ENCODE results near the gene TSEN34. TPM values are rescaled to one million over a fixed set of nuclear protein-coding genes. Genes with fewer than 3 reads are reported as not detected.

The TSEN34 gene
- total RNA-seq, 3 donors from 2014 or later (not counting 1 experiment from before 2014, with no cell fraction given) = 11.5 to 16.7 (median 13.5) TPM

DNA sequence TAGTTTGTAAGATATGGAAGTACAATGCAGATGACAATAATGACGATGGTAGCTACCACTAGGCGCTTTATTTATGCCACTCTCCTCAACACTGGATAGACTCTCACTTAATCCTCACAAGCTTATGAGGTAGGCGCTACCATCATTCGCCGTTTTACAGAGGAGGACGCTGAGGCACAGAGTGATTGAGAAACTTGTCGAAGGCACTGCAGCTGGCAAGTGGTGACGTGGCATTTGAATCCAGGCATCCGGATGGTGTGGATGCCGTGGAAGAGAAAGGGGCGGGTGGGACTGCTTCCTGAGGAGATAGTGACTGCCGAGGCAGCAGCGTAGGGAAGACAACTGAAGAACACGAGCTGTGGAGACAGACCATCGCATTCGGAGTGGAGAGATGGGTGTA, 8.3 kb downstream of the TSEN34 start:
- peaks cover 34 to 35% of the 10 kb centered on the region in 2 donors for H3K4me1 Mint-ChIP-seq
- intact Hi-C loops (cut with micrococcal nuclease) = loop anchor here (10.0 kb wide), 1 partner anchor 1455 kb away; the partner anchor contains the start of gene U2AF2
- ATAC-seq = no peak

DNA sequence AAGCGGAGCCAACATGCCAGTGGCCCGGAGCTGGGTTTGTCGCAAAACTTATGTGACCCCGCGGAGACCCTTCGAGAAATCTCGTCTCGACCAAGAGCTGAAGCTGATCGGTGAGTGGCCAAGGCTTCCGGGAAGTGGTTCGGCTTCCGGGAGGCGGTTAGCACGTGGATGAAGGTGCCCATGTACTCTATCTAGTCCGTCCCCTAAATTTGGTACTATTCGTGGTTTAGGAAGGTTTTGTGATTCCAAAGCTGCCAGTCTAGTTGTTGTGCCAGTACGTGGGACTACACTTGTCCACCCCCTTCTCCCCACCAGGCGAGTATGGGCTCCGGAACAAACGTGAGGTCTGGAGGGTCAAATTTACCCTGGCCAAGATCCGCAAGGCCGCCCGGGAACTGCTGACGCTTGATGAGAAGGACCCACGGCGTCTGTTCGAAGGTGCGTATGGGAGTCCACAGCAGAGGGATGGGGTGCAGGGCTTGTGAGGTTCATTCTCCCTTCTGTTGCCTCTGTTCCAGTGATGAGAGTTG, 10.1 kb downstream of the TSEN34 start:
- no peaks in the 10 kb centered on the region for H3K9me3 ChIP-seq (ENCODE audit: control insufficient read depth, insufficient read depth, low read length)
- Mint-ChIP-seq H3K9me3 (no peaks in the 10 kb centered on the region), H3K4me3 (peak overlapping the region; percentile 100), H3K27me3 (ENCODE audit: low read depth in 2 of 2) (no peaks in the 10 kb centered on the region), H3K36me3 (no peaks in the 10 kb centered on the region), H3K27ac (peak overlapping the region; percentile 97 to 100), H3K4me1 (peaks cover 38 to 45% of the 10 kb centered on the region in 2 donors)
- H3K4me3 ChIP-seq (ENCODE audit: low read length) = peak overlapping the region; percentile 88
- 6% methylated on average over 26 of the region's 28 CpGs for WGBS (ENCODE audit: insufficient coverage)
- peaks cover 44% of the 10 kb centered on the region for H3K4me1 ChIP-seq (ENCODE audit: control insufficient read depth, insufficient read depth, low read length)
- H3K27ac ChIP-seq (ENCODE audit: low read length) = peak overlapping the region; percentile 95
- no peaks in the 10 kb centered on the region for H3K27me3 ChIP-seq (ENCODE audit: control insufficient read depth, insufficient read depth, low read length)
- no peak for DNase-seq
- ATAC-seq = peak; percentile 1 to 67 (median 58)
- H3K36me3 ChIP-seq (ENCODE audit: control insufficient read depth, insufficient read depth, low read length) = peaks cover 44% of the 10 kb centered on the region
- intact Hi-C loops (cut with micrococcal nuclease) = loop anchor here (1.0 kb wide), 1 partner anchor 9 kb away; no protein-coding TSS in a partner anchor
- TF ChIP-seq, protein P1, sequence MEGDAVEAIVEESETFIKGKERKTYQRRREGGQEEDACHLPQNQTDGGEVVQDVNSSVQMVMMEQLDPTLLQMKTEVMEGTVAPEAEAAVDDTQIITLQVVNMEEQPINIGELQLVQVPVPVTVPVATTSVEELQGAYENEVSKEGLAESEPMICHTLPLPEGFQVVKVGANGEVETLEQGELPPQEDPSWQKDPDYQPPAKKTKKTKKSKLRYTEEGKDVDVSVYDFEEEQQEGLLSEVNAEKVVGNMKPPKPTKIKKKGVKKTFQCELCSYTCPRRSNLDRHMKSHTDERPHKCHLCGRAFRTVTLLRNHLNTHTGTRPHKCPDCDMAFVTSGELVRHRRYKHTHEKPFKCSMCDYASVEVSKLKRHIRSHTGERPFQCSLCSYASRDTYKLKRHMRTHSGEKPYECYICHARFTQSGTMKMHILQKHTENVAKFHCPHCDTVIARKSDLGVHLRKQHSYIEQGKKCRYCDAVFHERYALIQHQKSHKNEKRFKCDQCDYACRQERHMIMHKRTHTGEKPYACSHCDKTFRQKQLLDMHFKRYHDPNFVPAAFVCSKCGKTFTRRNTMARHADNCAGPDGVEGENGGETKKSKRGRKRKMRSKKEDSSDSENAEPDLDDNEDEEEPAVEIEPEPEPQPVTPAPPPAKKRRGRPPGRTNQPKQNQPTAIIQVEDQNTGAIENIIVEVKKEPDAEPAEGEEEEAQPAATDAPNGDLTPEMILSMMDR (IDR thresholded peaks at IDR 0.05) = no peak

More for the DNA sequence above, 8.3 kb downstream of the TSEN34 start:
- Histone ChIP-seq H3K27ac (ENCODE audit: low read length) (no peak overlapping the region), H3K36me3 (ENCODE audit: control insufficient read depth, insufficient read depth, low read length) (peaks cover 27% of the 10 kb centered on the region), H3K4me3 (ENCODE audit: low read length) (no peak overlapping the region), H3K4me1 (ENCODE audit: control insufficient read depth, insufficient read depth, low read length) (peaks cover 37% of the 10 kb centered on the region), H3K9me3 (ENCODE audit: control insufficient read depth, insufficient read depth, low read length) (no peaks in the 10 kb centered on the region), H3K27me3 (ENCODE audit: control insufficient read depth, insufficient read depth, low read length) (no peaks in the 10 kb centered on the region)
- H3K4me3 Mint-ChIP-seq = peak overlapping the region; percentile 100
- H3K27me3 Mint-ChIP-seq (ENCODE audit: low read depth in 2 of 2) = no peaks in the 10 kb centered on the region
- DNase-seq = no peak
- H3K27ac Mint-ChIP-seq = peak overlapping the region; percentile 59 to 100
- TF ChIP-seq, protein P1 (IDR thresholded peaks at IDR 0.05) = no peak
- H3K9me3 Mint-ChIP-seq = no peaks in the 10 kb centered on the region
- no peaks in the 10 kb centered on the region for H3K36me3 Mint-ChIP-seq
- 98% methylated on average over 13 of the region's 16 CpGs for WGBS (ENCODE audit: insufficient coverage)

DNA sequence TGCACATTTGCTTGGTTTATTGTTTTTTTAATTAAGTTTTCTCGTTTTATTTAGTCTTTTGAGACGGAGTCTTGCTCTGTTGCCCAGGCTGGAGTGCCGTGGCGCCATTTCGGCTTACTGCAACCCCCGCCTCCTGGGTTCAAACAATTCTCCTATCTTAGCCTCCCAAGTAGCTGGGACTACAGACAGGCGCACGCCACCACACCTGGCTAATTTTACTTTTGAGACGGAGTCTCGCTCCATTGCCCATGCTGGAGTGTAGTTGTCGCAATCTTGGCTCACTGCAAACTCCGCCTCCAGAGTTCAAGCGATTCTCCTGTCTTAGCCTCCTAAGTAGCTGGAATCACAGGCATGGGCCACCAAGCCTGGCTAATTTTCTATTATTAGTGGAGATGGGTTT, 10.9 kb downstream of the TSEN34 start:
- DNase-seq (no peak), ATAC-seq (no peak)
- H3K27ac Mint-ChIP-seq = peak overlapping the region; percentile 97 to 100
- TF ChIP-seq, protein P1 (IDR thresholded peaks at IDR 0.05) = no peak
- 70% methylated on average over 13 of the region's 13 CpGs for WGBS (ENCODE audit: insufficient coverage)
- no peaks in the 10 kb centered on the region for H3K27me3 Mint-ChIP-seq (ENCODE audit: low read depth in 2 of 2)
- intact Hi-C loops (cut with micrococcal nuclease) = loop anchor here (1.0 kb wide), 1 partner anchor 8 kb away; no protein-coding TSS in a partner anchor
- H3K4me3 Mint-ChIP-seq = peak overlapping the region; percentile 100
- no peaks in the 10 kb centered on the region for H3K27me3 ChIP-seq (ENCODE audit: control insufficient read depth, insufficient read depth, low read length)
- no peak overlapping the region for H3K4me3 ChIP-seq (ENCODE audit: low read length)
- no peaks in the 10 kb centered on the region for H3K9me3 ChIP-seq (ENCODE audit: control insufficient read depth, insufficient read depth, low read length)
- peaks cover 52% of the 10 kb centered on the region for H3K36me3 ChIP-seq (ENCODE audit: control insufficient read depth, insufficient read depth, low read length)
- H3K36me3 Mint-ChIP-seq = no peaks in the 10 kb centered on the region
- H3K4me1 ChIP-seq (ENCODE audit: control insufficient read depth, insufficient read depth, low read length) = peaks cover 51% of the 10 kb centered on the region
- H3K27ac ChIP-seq (ENCODE audit: low read length) = peak overlapping the region; percentile 95
- H3K4me1 Mint-ChIP-seq = peaks cover 38 to 45% of the 10 kb centered on the region in 2 donors
- H3K9me3 Mint-ChIP-seq = no peaks in the 10 kb centered on the region
